GM21723 (cell line): ENCODE data around the gene CHRND.
"Not testable (repeated sequence)": the region's sequence is repeated elsewhere in the genome, so short reads cannot be mapped to it uniquely, and the experiment has no call there.

Experiments used
- ATAC-seq: cut with Tn5 transposase; IDR thresholded peaks from one replicate; pipeline ENCODE4 v1.9.1; 2021; ENCODE audit warnings: mild to moderate bottlenecking, moderate library complexity; ENCODE audit not compliant: unreplicated experiment

Gene CHRND

GRCh38 chr2:232570481-232570880 is 44.5 kb downstream of the CHRND start:
- not testable (repeated sequence) for ATAC-seq

- no peak for ATAC-seq
Observed at GRCh38 chr2:232571026-232571474, 45.1 kb downstream of the CHRND start.

- no peak for ATAC-seq
Observed at GRCh38 chr2:232573042-232573441, 47.1 kb downstream of the CHRND start.

- no peak for ATAC-seq
Observed at GRCh38 chr2:232573771-232574435, 47.9 kb downstream of the CHRND start.

GRCh38 chr2:232574674-232575403 is 48.9 kb downstream of the CHRND start:
- no peak for ATAC-seq

- ATAC-seq, result no peak
Observed at GRCh38 chr2:232575404-232575746, 49.4 kb downstream of the CHRND start.

- ATAC-seq, result no peak
Observed at GRCh38 chr2:232576995-232577394, 51.0 kb downstream of the CHRND start.

- no peak for ATAC-seq
Observed at GRCh38 chr2:232577841-232578240, 51.9 kb downstream of the CHRND start.

GRCh38 chr2:232578626-232579025 is 52.7 kb downstream of the CHRND start:
- ATAC-seq, result no peak

GRCh38 chr2:232580648-232580981 is 54.7 kb downstream of the CHRND start:
- ATAC-seq, result no peak

GRCh38 chr2:232581725-232582124 is 55.8 kb downstream of the CHRND start:
- ATAC-seq, result no peak

GRCh38 chr2:232584238-232584637 is 58.3 kb downstream of the CHRND start:
- no peak for ATAC-seq
